EH (cell line): Measurements from ENCODE around the gene EFTUD2.
"Not testable (repeated sequence)": the region's sequence is repeated elsewhere in the genome, so short reads cannot be mapped to it uniquely, and the experiment has no call there.

Experiments
- DNase-seq: peaks from one replicate; pipeline ENCODE4 v3.0.0-alpha.2; 2015; ENCODE audit warnings: low read depth

EFTUD2 gene

GRCh38 chr17:44899074-44899782 is at the start of gene EFTUD2:
Gene EFTUD2, minus strand, starts transcription at chr17:44899445. Its CDS starts 4,924 bp downstream, at chr17:44894521.
- DNase-seq: peak; percentile 89

- no peak for DNase-seq
Observed at GRCh38 chr17:44948315-44948795, 49.1 kb upstream of the EFTUD2 start.

GRCh38 chr17:44947461-44948314 is 48.4 kb upstream of the EFTUD2 start, which contains the start of gene KIF18B:
Gene KIF18B, minus strand, starts transcription at chr17:44947773. Its CDS starts 11,429 bp downstream, at chr17:44936344.
- DNase-seq: peak; percentile 96

GRCh38 chr17:44945652-44946051 is 46.4 kb upstream of the EFTUD2 start:
- DNase-seq: not testable (repeated sequence)

GRCh38 chr17:44942456-44942855 is 43.2 kb upstream of the EFTUD2 start:
- DNase-seq: no peak

- peak; percentile 50 for DNase-seq
Observed at GRCh38 chr17:44941712-44942331, 42.6 kb upstream of the EFTUD2 start.

GRCh38 chr17:44940768-44941167 is 41.5 kb upstream of the EFTUD2 start:
- DNase-seq: no peak

- DNase-seq: peak; percentile 42
Observed at GRCh38 chr17:44940317-44940716, 41.1 kb upstream of the EFTUD2 start.

- no peak for DNase-seq
Observed at GRCh38 chr17:44935116-44935515, 35.9 kb upstream of the EFTUD2 start.

GRCh38 chr17:44934745-44935105 is 35.5 kb upstream of the EFTUD2 start:
- DNase-seq: no peak

GRCh38 chr17:44933824-44934744 is 34.8 kb upstream of the EFTUD2 start:
- no peak for DNase-seq

GRCh38 chr17:44932787-44933097 is 33.5 kb upstream of the EFTUD2 start:
- DNase-seq: no peak

GRCh38 chr17:44932096-44932786 is 33.0 kb upstream of the EFTUD2 start:
- no peak for DNase-seq

- DNase-seq: no peak
Observed at GRCh38 chr17:44931376-44931775, 32.1 kb upstream of the EFTUD2 start.

- DNase-seq: no peak
Observed at GRCh38 chr17:44930667-44931066, 31.4 kb upstream of the EFTUD2 start.

GRCh38 chr17:44928950-44929720 is 29.9 kb upstream of the EFTUD2 start:
- no peak for DNase-seq

- no peak for DNase-seq
Observed at GRCh38 chr17:44928136-44928535, 28.9 kb upstream of the EFTUD2 start.

GRCh38 chr17:44927696-44928095 is 28.5 kb upstream of the EFTUD2 start:
- DNase-seq: no peak

- no peak for DNase-seq
Observed at GRCh38 chr17:44926821-44927525, 27.7 kb upstream of the EFTUD2 start.
